Renal pelvis (tissue), 12 donors: Measurements from ENCODE around the gene FAM81B. TPM values are rescaled to one million over a fixed set of nuclear protein-coding genes. Genes with fewer than 3 reads are reported as not detected.
A peak's percentile ranks its signal among the peaks of the same experiment; 100 is the strongest.
"Not testable (repeated sequence)": the region's sequence is repeated elsewhere in the genome, so short reads cannot be mapped to it uniquely, and the experiment has no call there.

Experiments used
- DNase-seq: peaks from one replicate; pipeline ENCODE4 v3.0.0-alpha.2; 2013
- long read RNA-seq, 16 experiments: transcript quantifications; one replicate each; lab custom pipeline, GENCODE V29; 2026
- polyA plus RNA-seq, 3 donors: library from polyadenylated mRNA; unstranded; fragments of 120-200 nt; gene quantifications; one replicate each; pipeline ENCODE4 v1.2.1, GENCODE V29; 2013; ENCODE audit not compliant: insufficient read length in 3 of 3

FAM81B gene, protein sequence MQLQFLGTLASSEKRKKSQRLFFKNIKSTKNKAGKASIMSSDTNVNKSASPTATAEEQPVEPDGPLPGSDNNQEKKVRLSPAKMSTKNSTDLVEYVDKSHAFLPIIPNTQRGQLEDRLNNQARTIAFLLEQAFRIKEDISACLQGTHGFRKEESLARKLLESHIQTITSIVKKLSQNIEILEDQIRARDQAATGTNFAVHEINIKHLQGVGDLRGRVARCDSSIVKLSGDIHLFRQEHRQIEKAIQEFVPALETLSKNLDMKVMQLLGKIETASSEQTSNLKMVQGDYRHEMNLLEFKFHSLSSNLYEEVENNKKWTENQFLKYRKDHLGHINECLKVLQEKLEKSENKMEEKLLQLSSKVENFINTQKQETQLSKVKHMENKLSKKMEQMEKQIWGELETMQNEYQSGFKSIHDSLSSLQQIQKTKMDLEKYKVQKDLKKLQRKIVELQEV
- 1 to 10 TPM; 3.0 to 5.9 (median 5.4) TPM for polyA plus RNA-seq
- long read RNA-seq, donor 1 = 0 reads
- long read RNA-seq, donor 2, partial matches to known transcripts = 0 of 1 reads
- long read RNA-seq, donor 2, other reads (novel, unspliced or antisense) = 0 of 1 reads
- long read RNA-seq, donor 3 = 0 reads
- long read RNA-seq, donor 4 = 0 reads
- long read RNA-seq, donor 5 = 0 reads
- long read RNA-seq, donor 6 = 0 reads
- long read RNA-seq, donor 7, partial matches to known transcripts = 140 of 151 reads
- long read RNA-seq, donor 7, other reads (novel, unspliced or antisense) = 11 of 151 reads
- long read RNA-seq, donor 8 = 0 reads
- long read RNA-seq, donor 9 = 0 reads
- long read RNA-seq, donor 10 = 0 reads
- long read RNA-seq, donor 11 = 0 reads
- long read RNA-seq, donor 12 = 0 reads
- long read RNA-seq, donor 13 = 0 reads
- long read RNA-seq, donor 14 = 0 reads
- long read RNA-seq, donor 15 = 0 reads
- long read RNA-seq, donor 16, partial matches to known transcripts = 92 of 92 reads
- long read RNA-seq, donor 16, other reads (novel, unspliced or antisense) = 0 of 92 reads

DNA sequence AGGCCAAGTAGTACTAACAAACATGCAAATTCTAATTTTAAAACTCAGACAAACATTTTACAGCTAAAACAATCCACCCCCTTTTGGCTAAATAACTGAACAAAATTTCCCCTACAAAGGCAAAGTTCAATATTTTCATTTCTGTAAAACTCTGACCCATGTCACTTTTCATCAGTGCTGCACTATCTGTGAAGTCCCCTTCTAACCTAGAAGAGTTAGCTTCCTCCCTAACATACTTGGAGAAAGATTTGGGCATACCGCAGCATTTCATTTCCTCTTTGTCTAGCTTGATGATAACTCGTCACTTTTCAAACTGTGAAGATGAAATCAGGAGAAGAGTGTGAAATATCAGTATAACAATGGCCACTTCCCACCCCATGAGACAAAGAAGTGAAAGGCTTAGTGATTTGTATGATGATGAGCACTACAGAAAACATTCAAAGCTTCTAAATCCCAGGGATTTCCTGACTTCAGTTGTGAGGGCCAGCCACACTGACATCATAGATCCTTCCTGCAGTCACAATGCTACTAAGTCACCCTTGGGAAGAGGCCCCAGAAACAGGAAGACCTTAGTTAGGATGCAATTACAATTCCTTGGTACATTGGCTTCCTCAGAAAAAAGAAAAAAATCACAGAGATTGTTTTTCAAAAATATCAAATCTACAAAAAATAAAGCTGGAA is at the start of gene FAM81B:
Gene FAM81B (plus strand): TSS at position 555 of the 681 bp plus-strand sequence. CDS start 24 bp downstream, at position 579.
- DNase-seq = no peak

DNA sequence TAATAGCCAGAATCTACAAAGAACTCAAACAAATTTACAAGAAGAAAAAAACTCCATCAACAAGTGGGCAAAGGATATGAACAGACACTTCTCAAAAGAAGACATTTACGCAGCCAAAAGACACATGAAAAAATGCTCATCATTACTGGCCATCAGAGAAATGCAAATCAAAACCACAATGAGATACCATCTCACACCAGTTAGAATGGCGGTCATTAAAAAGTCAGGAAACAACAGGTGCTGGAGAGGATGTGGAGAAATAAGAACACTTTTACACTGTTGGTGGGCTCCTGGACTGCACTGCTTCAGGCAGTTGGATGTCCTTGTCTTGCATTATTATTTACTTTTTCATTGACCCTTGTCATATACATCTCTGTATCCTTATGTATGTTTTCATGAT is 49.7 kb upstream of the FAM81B start:
- DNase-seq = not testable (repeated sequence)

DNA sequence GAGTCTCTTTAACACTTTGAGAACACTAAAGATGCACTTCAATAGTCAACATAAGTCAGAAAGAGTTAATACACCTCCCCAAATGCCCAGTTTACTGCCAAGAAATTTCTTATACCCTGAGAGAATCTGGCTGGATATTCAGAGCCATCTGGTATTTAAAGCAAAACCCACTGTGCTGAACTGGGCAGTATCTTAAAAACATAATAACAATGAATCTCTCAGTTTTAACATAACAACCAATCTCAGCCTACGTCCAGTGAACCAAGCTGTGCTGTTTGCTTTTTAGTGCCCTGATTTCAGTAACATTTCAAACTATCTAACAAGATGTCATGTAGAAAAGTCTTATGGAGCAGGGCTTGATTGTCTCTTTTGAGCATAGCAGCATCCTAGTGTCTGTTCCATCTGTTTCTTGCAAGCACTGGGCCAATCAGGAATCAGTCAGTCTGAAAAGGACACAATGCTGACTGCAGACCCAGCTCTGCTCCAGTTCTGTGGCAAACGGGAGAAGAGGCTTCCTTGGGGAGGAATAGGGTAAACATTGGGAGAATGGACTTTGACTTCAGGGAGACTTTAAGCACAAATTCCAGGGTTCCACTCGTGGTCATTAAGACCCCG is 43.6 kb upstream of the FAM81B start:
- DNase-seq = no peak

DNA sequence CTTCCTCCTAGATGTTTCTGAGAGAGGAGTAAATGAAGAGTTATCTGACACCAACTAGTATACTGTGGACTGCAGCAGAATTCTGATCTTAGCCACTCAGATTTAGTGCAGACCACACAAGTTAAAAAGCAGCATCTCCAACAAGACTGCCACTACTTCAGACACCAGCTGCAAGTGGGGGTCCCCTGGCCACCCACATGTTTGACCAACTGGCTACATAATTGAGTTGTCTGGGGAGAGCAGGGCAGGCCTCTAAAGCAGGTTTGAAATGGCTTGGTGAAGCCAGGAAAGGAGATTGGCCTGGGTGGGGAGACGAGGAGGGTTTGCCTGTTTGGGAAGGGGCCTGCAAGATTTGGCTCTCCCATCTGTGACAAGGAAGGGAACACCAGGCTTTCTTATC is 40.5 kb upstream of the FAM81B start:
- DNase-seq = no peak

DNA sequence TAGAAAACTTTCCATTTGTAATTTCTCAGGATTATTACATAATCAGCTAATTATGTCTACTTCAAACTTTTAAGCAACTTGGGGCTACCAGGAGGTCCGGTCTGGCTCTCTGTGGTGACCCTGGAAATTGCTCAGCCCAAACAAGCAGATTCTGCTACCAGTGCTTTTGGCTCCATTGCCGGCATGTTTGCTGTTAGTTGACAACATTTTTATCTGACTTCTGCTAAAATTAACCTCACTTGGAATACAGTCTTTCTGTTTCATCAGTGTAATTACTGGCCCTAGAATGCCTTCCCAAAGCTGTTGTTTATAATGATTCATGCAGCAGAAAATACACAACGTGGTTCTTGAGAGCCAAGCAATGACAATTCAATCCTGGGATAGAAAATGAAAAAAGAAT is 38.5 kb upstream of the FAM81B start:
- no peak for DNase-seq

DNA sequence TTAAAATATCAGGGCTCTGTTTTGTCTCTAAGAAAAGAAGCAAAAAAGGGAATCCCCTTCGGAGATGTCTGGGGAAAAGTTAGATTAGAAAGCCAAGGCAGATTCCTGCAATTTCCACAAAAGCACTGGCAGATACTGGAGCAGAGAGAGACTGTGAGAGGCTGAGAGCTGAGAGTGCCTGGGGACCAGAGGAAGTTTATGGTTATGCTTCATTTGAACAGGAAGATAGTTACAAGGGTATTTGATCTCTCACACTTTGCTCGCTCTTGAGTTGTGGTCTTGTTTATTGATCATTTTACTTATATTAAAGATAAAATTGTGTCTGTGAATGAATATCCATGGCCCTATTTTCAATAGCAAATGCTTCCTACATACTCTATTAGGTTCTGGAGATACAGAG is 32.8 kb upstream of the FAM81B start:
- no peak for DNase-seq

DNA sequence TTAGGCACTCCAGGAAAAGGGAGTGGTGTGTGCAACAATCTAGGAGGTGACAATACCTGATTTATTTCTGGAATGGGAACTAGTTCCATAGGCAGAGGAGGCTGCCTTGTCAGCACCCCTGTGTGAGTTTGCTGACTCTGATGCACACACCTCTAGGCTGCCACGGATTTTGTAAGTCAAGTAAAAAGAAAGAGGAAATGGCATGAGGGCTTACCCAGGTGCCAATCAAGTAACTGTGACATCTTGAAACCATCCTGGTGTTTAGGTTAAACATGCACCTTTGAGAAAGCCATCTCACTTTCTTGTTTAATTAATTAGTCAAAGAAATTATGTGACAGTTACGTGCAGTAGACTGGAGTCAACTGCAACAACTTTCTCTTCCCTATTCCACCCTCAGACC is 32.3 kb upstream of the FAM81B start:
- DNase-seq = no peak

DNA sequence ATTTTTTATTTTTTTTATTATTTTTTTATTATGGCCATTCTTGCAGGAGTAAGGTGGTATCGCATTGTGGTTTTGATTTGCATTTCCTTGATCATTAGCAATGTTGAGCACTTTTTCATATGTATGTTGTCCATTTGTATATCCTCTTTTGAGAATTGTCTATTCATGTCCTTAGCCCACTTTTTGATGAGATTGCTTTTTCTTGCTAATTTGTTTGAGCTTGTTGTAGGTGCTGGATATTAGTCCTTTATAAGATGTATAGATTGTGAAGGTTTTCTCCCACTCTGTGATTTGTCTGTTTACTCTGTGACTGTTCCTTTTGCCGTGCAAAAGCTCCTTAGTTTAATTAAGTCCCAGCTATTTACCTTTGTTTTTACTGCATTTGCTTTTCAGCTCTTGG is 30.5 kb upstream of the FAM81B start:
- not testable (repeated sequence) for DNase-seq

DNA sequence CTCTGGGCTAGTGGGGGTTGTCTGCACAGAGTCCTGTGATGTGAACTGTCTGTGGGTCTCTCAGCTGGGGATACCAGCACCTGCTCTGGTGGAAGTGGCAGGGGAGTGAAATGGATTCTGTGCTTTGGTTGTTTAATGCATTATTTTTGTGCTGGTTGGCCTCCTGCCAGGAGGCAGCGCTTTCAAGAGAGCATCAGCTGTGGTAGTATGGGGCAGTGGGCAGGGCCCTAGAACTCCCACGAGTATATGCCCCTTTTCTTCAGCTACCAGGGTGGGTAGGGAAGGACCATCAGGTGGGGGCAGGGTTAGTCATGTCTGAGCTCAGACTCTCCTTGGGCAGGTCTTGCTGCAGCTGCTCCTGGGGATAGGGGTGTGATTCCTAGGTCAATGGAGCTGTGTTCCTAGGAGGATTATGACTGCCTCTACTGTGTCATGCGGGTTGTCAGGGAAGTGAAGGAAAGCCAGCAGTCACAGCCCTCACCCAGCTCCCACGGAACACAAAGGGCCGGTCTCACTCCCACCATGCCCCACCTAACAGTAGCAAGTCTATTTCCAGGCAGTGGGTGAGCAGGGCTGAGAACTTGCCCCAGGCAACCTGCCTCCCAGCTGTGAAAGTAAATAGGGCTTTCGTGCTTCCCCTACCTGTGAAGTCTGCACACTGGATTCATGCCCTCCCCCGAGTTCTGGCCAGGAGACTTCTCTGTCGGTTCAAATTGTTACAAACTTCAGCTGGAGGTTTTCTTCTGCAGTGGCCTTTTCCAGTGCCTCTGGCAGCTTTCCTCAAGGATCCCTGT is 25.7 kb upstream of the FAM81B start:
- no peak for DNase-seq

DNA sequence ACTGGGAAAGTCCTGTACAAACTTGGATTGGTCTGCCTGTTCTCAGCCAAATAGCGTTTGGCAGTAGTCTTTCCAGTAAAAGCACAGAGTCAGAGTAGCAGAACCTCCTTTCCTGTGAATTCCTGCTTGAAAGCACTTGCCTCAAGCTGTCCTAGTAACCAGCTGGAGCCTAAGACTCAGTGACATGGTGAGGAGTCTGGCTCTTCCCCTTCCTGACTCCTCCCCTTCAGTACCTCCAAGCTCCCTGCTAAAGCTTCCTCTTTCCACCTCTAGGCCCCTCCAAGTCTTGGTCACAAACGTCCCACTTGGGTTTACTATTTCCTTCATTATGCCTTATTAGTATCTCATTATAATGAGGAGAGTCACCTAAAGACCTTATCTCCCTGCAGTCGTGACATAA is 21.4 kb upstream of the FAM81B start:
- DNase-seq = no peak

DNA sequence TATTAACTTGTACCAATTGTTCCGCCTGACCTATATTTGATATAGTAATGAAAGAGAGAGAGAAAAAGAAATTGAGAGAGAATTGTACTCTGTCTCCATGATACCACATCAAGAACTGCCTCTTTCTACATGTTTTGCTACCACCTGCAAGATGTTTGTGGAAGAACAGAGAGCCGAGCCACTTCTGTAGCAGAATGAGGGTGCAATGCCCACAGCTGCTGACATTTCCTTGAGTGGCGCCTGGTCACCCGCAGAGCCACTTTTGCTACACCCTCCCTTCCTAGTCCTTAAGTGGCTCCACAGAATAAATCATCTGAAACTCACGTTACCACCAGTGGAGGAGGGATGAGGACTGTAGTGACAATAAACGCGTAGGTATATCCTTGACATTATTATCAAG is 17.1 kb upstream of the FAM81B start:
- DNase-seq = no peak

DNA sequence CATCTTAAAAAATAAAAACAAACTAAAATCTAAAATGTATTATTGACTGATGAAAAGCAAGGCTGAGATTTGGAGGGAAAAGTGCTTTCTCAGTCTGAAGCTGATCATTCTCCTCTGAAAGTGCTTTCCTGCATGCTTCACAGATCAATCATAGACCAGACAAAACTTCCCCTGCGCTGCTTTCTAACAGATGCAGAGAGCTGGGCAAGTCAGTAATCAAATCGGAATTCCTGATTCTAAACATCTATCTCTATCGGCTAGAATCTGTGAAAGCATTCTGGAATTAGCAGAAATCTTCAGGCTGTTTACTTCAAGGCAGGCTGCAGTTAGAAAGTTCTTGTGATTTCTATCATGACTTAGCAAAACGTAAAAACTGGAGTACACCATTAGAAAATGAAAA is 15.6 kb upstream of the FAM81B start:
- DNase-seq = no peak

DNA sequence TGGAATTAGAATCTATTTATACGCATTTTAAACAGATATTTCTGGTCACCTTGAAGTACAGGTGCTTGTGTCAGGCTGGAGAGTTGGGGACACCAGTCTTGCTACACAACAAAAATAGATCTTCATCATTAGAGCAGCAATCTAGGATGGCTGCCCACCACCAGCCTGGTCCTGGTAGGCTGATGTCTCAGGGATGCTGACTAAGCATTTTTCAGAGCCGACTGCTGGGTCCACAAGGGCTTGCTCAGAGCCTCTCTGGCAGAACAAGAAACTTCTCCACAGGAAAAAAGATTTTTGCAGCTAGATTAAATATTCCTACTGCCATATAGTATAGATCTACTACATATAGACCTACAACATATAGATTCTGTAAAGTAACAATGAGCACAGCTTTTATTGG is 12.0 kb upstream of the FAM81B start:
- no peak for DNase-seq

DNA sequence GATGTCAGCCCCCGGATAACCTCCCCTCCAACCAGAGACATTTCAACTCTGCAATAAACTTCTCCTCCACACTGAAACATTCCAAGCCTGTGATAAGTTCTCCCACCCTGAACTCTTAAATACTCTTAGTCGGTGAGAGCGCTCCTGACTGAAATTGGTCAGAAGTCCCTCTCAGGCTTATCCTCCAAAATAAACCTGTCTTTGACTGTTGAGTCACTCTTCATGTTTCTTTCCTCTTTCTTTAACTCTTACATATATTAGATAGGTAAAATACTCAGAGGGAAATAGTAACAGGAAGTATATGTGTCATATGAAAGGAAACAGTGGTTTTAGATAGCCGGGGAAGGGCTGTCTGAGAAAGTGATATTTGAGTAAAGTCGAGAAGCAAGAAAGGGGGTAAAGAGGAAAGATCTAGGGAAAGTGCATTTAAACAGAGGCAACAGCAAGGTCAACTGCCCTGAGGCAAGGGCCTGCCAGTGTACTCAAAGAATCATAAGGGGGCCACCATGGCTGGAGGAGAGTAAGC is 11.0 kb upstream of the FAM81B start:
- no peak for DNase-seq

DNA sequence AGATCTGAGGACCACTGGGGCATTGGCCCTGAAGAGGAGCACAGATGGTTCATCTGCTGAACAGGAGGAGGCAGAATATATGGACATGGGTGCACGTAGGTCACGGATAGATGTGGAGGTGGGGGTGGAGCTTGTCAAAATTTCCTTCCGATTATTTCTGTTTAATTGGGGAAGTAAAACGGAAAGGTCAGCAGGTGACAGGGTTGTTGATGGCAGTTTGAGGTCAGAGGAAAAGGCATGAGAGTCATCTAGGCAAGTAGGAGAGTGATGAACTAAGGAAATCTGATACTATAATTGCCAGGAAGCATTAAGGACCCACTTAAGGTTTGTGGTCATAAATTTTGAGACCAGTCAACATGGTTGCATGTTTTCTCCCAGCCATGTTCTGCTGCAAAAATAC is 8.4 kb upstream of the FAM81B start:
- peak; percentile 52 for DNase-seq

DNA sequence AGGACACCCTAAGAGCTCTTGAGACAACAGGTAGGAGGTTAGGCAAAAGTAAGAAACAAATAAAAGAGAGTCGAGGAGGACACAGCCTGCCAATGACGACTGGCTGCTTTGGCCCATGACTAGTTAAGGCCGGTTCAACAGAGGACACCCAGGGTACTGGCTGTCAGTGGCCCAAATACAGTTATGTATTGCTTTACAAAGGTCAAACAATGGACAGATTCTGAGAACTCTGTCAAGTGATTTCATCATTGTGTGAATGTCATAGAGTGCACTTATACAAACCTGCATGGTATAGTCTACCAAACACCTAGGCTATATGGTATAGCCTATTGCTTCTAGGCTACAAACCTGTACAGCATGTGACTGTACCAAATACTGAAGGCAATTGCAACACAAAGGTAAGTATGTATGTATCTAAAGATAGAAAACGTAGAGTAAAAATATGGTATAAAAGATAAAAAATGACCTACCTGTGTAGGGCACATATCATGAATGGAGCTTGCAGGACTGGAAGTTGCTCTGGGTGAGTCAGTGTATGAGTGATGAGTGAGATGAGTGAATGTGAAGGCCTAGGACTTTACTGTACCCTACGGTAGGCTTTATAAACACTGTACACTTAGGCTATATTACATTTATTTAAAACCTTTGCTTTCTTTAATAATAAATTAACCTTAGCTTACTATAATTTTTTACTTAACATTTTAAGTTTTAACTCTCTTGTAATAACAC is 6.5 kb upstream of the FAM81B start:
- no peak for DNase-seq

DNA sequence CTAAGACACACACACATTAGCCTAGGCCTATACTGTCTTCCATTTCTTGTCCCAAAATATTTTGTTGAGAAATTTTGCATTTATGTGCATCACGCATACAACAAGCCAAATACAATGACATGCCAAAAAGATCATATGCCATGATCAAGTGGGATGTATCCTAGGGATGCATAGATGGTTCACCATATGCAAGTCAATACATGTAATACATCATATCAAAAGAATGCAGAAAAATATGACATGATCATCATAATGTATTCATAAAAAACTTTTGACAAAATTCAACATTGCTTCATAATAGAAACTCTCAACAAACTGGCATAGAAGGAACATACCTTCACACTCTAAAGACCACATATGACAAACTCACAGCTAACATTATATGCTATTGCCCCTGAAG is 5.8 kb upstream of the FAM81B start:
- DNase-seq = no peak

DNA sequence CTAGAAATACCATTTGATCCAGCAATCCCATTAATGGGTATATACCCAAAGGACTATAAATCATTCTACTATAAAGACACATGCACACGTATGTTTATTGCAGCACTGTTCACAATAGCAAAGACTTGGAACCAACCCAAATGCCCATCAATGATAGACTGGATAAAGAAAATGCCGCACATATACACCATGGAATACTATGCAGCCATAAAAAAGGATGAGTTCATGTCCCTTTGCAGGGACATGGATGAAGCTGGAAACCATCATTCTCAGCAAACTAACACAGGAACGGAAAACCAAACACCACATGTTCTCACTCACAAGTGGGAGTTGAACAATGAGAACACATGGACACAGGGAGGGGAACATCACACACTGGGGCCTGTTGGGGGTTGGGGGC is 799 bp downstream of the FAM81B start:
- not testable (repeated sequence) for DNase-seq

DNA sequence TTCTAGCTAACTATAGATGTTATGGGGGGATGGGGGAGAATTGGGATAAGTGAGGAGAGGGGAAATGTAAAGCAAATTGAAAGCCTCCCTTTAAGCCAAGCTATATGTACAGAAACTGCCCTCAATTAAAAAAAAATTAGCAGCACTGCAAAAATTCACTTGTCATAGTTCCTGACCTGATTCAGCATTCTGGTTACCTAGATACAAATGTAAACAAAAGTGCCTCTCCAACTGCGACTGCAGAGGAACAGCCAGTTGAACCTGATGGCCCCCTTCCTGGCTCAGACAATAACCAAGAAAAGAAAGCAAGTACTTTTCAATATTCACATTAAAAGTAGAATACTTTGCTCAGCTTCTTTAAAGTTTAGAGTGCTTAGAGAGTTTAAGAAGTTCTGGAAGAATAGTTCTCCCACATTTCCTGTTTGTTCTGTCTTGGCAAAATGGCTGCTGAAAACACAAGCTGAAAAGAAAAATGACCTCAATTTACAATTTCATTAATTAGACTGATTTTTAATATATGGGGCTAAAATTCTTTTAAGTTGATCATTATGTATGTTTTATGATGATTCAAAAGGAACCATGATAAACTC is 1.5 kb downstream of the FAM81B start:
- peak; percentile 54 for DNase-seq

DNA sequence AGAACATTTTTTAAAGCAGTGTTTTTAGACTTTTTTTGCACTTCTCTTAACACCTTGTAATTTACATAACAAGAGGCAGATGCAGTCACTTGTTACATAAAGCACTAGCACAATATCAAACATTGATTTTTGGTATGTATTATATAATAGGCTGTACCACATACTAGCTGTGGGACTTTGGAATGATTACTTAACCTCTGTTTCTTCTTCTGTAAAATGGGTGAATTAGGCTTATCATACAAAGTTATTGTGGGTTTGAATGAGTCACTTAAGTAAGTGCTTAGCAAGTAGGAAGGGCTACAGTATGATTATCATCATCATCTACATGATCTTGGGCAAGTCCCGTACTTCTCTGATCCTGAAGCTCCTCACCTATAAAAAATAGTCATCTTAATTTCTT is 2.1 kb downstream of the FAM81B start:
- no peak for DNase-seq
